ENCODE data around the gene ZNF512B.
"Not testable (repeated sequence)": the region's sequence is repeated elsewhere in the genome, so short reads cannot be mapped to it uniquely, and the experiment has no call there.

- not testable (repeated sequence) for TF ChIP-seq POLR2AphosphoS2 (conservative IDR thresholded peaks at IDR 0.05; ENCODE audit: low read length); REST (IDR thresholded peaks at IDR 0.05); ESRRA (IDR thresholded peaks at IDR 0.05; ENCODE audit: borderline replicate concordance, low read length)
These were observed 8.8 kb downstream of the ZNF512B start for GRCh38 chr20:63960654-63961621.

Measured in A549 (cell line).